Renal pelvis (tissue), 4 donors: ENCODE data around the gene MED27. TPM values are rescaled to one million over a fixed set of nuclear protein-coding genes. Genes with fewer than 3 reads are reported as not detected.

ENCODE experiments used
- DNase-seq: peaks from one replicate; pipeline ENCODE4 v3.0.0-alpha.2; 2013
- polyA plus RNA-seq, 3 donors: library from polyadenylated mRNA; unstranded; fragments of 120-200 nt; gene quantifications; one replicate each; pipeline ENCODE4 v1.2.1, GENCODE V29; 2013; ENCODE audit not compliant: insufficient read length in 3 of 3

MED27 gene
- polyA plus RNA-seq, 3 donors = 20.9 to 24.7 (median 21.3) TPM

DNA sequence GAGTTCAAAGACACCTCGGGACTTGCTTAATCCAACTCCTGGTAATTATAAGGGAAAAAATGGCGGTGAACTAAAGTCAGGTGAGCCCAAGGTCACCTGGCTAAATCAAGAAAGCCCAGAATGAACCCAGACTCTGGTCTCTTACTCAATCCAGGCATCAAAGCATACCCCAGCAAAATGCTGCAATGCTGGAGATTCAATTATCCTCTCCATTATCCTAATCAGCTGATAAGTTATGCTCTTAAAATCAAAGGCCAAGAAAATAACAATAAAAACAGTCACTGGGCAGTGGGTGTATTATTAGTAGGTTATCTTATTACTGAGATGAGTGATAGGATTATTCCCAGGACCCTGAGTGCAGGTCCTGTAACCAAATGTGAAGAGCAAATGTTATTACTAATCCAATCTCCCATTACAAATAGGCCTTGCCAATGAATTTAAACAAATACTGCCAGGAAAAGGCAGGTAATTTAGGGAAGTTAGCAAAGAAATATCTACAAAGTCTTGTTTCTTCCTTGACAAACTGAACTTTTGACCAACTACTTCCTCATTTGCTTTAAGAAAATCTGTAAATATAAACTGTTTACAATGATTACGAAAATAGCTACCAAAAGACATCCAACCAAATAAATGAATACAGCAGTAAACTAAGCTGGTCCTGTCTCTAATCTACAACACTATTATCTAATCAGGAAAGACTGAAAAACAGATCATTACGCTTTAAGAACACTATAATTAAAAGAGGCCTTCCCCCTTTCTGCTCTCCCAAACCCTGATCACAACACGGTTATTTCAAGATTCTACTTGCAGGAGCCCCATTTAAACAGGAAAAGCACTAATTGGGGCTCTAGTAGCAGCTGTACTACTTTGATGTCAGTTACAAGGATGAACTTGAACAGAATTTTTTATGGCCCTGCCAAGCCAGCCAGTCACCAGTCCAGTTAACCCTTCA, 103.2 kb downstream of the MED27 start:
- DNase-seq = no peak

DNA sequence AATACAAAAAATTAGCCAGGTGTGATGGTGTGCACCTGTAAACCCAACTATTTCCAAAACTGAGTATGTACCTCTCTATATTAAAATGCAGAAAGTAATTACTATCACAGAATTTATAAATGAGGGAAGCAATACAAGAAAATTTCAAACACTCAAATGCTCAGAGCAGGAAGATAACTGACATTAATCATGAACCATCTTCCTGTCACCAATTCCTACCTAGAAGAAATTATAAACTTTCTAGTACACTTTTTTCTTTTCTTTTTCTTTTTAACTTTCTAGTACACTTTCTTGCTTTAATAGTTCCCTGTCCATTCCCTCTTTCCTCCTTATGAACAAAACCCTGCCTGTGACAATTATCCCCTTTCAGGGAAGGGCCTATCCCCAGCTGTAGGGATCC, 106.8 kb downstream of the MED27 start:
- no peak for DNase-seq

DNA sequence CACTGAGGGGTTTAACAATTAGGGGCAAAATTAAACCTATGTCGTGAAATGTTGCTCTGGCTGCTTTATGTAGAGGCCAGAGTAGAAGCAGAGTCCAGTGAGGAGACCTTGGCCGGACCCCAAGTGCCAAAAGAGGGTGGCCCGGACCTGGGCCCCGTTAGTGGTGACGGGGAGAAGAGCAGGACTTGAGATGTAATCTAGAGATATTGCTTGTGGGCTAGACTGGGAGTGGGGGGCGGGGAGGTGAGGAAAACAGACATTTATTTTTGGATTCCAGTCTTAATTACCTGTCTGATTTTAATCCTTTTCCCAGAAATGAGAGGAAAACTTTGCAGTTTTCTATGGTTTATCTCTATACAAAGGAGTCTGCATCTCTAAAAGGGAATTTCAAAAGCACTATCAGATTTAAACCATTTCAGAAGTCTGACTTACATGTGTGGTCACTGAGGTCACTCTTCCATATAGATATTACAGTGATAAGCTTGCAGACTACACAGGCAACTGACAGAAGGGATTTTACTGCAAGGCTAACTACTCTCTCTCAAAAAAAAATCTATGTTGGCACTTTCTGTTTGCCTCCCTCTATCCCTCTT, 108.1 kb downstream of the MED27 start:
- DNase-seq = no peak

DNA sequence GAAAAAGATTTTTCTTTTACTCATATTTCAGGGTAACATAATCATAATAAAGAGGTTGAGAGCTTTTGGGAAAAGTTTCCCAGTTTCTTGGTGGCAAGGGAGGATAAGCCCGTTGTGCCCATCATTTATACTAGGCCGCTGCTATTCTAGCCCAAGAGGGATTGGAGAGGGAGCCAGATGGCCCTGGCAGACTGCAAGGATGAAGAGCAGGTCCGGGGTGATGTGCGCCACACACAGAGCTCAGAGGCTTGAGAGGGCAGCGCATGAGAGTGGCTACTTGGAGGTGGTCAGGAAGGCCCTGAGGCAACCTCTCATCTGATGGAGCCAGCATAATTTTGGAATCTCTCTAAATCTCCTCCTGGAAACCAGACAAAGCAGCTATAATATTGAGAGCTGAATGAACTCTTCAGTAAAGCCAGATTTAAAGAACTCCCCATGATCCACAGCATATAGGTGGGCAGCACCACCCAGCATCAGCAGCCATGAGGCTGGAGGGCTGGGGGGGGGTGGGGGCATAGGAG, 110.1 kb downstream of the MED27 start:
- DNase-seq = no peak

DNA sequence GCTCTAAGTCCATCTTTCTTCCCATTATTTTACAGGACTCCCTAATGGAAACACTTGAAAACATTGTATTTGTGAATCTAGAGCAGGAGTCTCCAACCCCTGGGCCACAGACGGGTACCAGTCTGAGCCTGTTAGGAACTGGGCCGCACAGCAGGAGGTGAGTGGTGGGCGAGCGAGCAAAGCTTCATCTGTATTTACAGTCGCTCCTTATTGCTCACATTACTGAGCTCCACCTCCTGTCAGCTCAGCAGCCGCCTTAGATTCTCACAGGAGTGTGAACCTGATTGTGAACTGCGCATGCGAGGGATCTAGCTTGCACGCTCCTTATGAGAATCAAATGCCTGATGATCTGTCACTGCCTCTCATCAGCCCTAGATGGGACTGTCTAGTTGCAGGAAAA, 111.0 kb downstream of the MED27 start:
- no peak for DNase-seq

DNA sequence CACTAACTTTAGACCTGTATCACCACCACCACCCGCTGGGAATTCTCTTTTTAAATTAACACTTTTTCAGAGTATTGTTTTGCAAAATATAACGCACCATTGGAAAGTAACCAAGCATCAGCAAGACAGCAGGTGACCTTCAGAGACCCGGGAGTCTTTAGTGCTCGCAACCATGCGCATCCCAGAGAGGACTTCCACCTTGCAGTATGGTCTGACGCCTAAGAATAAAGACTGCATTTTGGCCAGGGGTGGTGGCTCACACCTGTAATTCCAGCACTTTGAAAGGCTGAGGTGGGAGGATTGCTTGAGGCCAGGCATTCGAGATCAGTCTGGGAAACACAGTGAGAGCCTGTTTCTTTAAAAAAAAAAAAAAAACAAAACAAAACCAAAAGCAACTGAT, 113.8 kb downstream of the MED27 start:
- no peak for DNase-seq

DNA sequence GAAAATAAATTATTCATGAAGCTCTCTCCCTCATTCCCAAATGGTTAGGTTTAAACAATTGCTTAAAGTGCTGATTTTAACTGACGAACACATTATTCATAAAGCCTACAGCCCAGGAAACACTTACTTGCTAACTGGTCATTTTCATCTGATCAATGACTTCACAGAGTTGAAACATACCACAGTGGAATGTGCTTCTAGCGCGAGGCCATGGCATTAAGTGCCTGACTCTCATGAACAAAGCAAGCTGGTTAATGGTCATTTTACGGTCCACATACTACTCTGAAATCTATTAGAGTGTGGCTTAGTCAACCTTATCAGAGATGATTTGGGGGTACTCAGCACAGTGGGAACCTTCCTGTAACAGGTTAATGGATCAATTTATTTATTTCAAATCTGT, 114.6 kb downstream of the MED27 start:
- no peak for DNase-seq

DNA sequence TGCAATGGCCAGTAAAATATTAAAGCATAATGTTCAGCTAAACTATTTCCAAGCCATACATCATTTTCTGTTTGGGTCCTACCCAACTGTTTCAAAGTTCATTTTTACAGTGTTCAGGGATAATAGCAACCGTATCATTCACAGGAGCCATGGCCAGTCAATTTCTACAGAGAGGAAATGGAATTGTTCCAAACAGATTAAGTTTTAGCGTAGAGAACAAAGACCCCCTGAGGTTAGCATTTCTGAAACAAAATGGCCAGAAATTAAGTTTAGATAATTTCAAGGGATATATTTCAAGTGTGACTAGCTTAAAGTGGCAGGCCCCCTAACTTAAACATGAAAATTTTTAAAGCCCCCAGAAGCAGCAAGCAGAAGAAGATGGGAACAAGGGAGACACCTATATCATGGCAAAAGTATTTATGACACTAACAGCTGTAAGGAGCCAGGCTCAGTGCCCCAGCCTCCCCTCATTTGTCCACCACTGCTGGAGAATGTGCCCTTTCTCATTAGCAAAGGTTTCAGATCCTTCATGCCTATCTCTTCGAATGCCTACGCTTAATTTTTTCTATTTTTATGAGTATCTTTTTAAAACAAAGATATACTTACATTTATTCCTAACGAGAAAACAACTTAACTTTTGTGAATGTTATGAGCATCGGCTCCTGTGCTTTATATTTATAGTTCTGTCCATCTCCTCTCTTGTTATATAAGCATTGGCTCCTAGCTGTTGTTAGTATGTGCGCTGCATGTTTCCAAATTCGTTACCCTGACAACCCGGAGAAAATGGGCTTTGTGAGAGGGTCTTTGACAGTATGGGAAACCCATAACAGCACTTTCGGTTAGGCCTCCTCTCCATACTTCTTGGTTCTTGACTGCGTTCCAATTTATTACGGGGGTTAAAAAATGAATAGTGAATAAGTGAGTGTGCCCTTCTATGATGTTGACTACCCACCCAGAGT, 116.3 kb downstream of the MED27 start:
- no peak for DNase-seq

DNA sequence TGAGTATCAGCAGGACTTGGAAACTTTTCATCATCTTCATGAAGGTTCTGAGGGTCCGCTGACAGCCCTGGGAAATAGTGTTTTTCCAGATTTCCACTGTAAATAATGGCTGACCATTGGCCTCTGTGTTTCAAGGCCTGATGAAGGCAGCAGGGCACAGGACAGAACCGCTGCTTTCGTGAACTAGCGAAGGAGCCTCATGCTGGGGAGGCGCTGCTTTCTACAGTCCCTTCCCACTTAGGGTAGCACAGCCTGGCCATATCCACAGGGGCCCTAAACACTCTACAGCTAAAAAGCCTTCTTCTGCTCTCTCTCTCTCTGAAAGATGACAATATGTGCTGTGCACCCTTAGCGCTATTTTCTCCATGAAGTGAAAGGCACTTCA, 118.2 kb downstream of the MED27 start:
- no peak for DNase-seq

DNA sequence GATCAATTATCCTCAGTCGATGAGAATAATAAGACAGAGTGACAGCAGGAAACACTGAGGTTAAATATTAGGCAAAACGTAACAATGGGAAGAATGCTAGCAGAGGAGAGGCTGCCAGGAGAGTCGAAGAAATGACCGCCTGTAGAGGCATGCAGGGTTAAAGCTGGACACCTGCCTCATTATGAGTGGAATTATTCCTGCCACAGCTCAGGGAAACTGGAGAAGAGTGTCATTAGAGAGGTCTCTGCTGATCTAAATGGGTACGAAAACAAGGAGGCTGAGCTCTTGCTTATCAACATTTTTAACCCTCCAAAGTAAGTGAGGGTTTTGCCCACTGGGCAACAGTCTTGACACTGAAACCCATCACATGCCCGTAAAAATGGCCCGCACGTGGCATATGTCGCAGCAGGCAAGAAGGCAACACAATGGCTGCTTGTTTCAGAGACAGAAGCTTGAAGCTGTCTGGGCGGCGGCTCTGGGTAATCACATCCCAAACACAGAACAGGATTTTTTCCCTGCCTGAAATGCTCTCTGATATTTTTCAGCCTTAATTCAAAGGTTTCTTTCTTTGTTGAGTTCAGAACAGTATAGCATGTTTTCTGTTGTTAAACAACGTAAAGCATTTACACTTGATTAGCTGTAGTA, 118.7 kb downstream of the MED27 start:
- DNase-seq = no peak

DNA sequence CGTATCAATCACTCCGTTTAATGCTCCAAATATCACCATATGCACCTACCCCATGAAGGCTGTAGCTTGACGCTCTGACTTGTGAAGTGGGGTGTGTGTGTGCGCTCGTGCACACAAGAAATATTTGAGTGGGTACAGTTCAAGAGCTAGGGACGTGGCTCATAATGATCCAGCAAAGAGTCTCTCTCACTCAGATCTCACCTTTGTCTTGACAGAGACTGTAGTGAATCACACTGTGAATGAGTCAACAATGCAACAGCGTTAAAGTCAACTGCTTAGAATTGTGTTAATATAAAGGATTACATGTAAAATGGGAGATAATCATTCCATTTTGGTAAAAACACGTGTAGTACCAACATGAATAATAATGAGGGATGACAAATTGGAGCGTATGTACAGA, 119.4 kb downstream of the MED27 start:
- no peak for DNase-seq

DNA sequence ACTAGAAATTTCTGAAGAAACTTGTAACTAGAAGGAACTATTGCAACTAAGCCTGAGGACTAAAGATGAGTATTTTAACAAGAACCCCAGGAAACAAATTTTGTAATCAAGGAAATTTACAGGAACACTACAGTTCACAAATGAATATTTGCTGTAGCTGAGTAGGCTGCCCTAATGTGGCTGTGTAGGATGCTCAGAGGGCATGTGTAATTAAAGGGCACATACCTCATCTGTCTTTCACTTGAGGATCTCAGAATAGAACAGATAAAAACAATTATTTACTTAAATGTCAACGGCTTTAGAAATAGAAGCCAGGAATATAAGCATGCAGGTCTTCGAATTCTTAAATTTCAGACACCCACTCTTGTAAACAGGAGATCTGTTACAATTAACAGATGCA, 119.8 kb downstream of the MED27 start:
- DNase-seq = no peak

DNA sequence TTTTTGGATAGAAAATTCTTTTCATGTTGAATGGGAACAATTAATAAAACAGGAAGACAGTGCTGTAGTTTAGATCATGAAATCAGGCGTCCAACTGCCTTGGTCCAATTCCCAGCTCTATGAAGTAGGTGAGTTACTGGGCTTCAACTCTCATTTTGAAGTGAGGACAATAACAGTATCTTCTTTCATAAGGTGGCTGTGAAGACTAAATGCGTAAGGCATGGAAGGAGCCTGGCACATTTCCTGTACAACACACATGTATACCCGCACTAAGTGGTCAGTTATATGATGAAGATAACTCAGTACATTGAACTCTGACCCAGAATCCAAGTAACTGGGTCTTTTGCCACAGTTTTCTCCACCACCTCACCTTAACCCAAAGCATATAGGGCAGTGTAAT, 120.6 kb downstream of the MED27 start:
- DNase-seq = no peak

DNA sequence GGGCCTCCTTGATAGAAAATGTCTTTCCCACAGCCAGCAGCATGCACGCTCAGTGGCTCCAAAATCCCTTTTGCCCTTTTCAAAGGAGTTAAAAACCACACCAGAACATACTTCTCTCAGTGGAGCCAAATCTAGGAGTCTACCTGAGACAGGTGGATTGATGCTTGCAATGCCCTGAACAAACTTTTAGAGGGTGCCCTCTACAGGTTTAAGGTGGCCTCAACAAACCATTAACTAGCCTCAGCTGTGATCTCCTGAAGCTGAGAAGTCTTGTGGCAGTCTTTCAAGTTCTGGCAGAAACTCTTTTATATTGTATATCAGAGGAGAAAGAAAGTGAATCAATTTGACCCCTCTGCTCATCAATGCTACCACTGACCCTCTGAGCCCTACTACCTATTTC, 125.4 kb downstream of the MED27 start:
- DNase-seq = no peak

DNA sequence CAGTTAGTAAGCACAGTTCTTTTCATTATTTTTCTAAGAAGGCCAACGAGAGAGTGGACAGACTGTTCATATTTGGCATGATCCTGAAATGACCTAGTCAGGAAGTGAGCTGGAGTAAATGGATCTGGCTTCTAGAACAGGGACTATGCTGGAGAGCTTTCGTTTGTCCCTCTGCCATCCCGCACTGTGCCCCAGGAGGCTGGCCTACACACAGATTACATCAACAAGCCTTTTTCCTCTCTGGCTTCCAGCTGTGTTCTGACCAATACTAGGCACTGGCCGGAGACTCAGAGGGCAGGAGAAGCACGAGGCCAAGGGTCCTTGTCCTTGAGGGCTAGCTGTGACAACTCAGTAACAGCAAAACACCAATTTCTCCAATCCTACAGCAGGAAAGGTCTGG, 127.8 kb downstream of the MED27 start:
- DNase-seq = no peak

DNA sequence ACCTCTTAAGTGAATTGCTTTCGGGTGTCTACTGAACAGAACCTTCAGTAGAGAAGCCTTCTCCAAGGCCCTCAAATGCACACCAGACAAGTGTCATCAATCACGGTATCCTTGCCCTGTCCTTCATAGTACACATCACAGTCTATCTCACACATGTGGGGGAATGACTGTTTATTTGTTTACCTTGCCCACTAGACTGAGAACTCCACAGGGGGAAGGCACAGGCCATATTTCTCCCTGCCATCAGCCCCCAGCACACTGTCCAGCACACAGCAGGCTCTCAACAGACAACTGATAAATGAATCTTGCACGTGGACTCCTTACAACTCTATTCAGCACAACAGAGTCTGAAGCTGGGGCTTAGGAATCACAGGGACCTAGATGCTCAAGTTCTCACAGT, 128.5 kb downstream of the MED27 start:
- no peak for DNase-seq

DNA sequence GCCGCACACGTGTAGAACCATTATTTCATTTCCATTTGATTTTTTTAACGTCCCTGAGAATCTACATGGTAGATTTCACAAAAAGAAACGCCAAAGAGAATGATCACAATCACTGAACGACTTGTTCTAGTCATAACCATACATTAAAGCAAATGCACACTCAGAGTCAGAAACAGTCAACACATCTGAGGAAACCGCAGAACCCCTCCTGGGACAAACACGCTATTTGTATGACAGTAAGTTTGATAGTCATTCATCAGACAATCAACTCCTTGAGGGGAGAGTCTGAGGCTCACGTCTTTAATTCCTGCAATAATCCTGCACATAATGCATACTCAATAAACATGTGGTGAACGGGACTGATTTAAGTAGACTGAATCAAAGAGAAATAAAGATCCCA, 129.2 kb downstream of the MED27 start:
- DNase-seq = no peak

DNA sequence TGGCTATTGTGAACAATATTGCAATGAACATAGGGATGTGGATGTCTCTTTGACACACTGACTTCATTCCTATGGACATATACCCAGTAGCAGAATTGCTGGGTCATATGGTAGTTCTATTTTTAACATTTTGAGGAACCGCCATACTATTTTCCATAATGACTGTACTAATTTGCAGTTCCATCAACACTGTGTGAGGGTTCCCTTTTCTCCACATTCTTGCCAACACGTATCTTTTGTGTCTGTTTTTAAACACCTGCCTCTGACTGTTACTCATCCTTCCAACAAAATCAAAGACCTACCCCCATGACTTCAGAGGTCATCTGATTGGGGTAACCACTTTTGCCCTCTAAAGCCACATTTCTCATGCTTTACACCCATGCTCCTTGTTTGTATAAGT, 133.5 kb downstream of the MED27 start:
- DNase-seq = no peak

DNA sequence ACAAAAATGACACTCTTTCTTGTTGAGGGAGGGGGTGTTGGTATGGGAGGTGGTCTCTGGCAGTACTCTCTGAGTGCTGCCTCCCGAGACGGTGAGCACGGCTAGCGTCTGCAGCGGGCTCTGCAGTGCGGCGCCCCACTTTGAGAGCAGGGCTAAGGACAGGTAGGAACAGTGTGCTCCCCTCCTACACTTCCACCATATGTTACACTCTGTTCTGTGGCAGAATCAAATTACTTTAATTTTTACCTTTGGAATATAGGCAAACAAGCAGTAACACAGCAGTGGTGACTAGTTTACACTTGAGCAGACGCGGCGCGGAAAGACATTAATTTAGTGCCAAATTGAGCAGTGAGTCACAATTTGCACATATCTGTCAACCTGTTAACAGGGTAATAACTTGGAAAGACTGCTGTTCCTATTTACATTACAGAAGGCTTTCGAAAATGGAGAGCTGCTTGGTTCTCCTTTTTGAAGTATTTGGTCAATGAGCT, 136.3 kb downstream of the MED27 start:
- DNase-seq = no peak

DNA sequence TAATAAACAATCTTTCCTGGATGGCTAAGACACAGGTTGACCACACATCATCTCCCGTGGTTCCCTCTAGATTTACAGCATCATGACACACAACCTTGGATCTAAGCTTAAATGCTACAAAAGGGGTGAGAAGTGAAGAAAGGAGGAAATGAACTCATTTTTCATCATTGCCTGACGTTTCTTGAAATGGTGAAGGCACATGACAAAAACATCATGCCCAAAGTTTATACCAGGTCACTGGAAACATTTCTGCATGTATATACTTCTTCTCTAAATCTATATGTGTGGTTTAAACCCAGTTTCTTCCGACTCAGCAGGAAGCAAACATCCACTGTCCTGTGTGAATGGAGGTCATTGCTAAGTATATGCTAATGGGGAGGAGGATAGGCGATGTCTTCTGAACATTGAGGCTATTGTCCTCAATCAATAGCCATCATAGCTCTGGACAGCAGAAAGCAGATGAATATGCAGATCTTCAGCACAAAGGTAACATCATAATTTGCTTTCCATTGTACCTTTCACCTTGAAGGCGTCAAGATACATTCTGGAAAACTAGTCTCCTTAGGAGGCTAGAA, 137.4 kb downstream of the MED27 start:
- DNase-seq = no peak

DNA sequence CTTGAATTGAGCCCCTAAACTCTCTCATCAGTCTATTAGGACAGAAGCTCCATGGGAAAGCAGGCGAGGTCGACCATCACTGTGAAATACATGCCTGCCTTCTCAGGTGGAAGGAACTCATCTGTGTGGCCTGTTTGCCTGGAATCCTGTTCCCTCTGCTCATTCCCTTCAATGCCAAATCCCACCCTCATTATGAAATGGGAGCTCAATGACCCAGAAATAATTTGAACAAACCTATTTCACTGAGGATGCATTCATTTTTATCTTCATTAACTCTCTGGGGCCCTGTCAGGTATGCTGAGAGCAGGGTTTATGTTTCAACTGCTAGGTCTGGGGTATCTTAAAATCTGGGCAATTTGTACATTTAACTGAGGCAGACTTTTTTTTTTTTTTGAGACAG, 142.2 kb downstream of the MED27 start:
- no peak for DNase-seq
